Activated CD8-positive, alpha-beta memory T cell treated with anti-CD3 and anti-CD28 coated beads for 24 hours (primary cell): ENCODE results near the gene TRIM2.
"Not testable (repeated sequence)": the region's sequence is repeated elsewhere in the genome, so short reads cannot be mapped to it uniquely, and the experiment has no call there.

Source experiments
- DNase-seq: peaks from one replicate; pipeline ENCODE4 v3.0.0-alpha.2; 2020

TRIM2 gene

GRCh38 chr4:153191795-153192363 lies 12.4 kb upstream of the TRIM2 start:
- DNase-seq = no peak

- no peak for DNase-seq
Observed at GRCh38 chr4:153197301-153197700, 6.9 kb upstream of the TRIM2 start.

- DNase-seq = no peak
Observed at GRCh38 chr4:153198719-153199118, 5.5 kb upstream of the TRIM2 start.

- DNase-seq = not testable (repeated sequence)
Observed at GRCh38 chr4:153203746-153204145, 497 bp upstream of the TRIM2 start.

- no peak for DNase-seq
Observed at GRCh38 chr4:153204728-153205648, 745 bp downstream of the TRIM2 start.

- DNase-seq = no peak
Observed at GRCh38 chr4:153205757-153206156, 1.5 kb downstream of the TRIM2 start.

- no peak for DNase-seq
Observed at GRCh38 chr4:153206534-153206933, 2.3 kb downstream of the TRIM2 start.

GRCh38 chr4:153207027-153207426 lies 2.8 kb downstream of the TRIM2 start:
- no peak for DNase-seq

- no peak for DNase-seq
Observed at GRCh38 chr4:153207567-153207966, 3.3 kb downstream of the TRIM2 start.

GRCh38 chr4:153209410-153209809 lies 5.2 kb downstream of the TRIM2 start:
- no peak for DNase-seq

GRCh38 chr4:153210727-153211126 lies 6.5 kb downstream of the TRIM2 start:
- DNase-seq = no peak

- no peak for DNase-seq
Observed at GRCh38 chr4:153211986-153212728, 7.9 kb downstream of the TRIM2 start.

- DNase-seq = no peak
Observed at GRCh38 chr4:153212736-153213135, 8.5 kb downstream of the TRIM2 start.

- DNase-seq = no peak
Observed at GRCh38 chr4:153215921-153216320, 11.7 kb downstream of the TRIM2 start.

- no peak for DNase-seq
Observed at GRCh38 chr4:153216546-153216945, 12.3 kb downstream of the TRIM2 start.

GRCh38 chr4:153217440-153217839 lies 13.2 kb downstream of the TRIM2 start:
- no peak for DNase-seq

GRCh38 chr4:153218961-153219360 lies 14.7 kb downstream of the TRIM2 start:
- no peak for DNase-seq

GRCh38 chr4:153220682-153221395 lies 16.6 kb downstream of the TRIM2 start:
- no peak for DNase-seq

GRCh38 chr4:153221783-153222706 lies 17.8 kb downstream of the TRIM2 start:
- peak; percentile 63 for DNase-seq

- peak; percentile 67 for DNase-seq
Observed at GRCh38 chr4:153222707-153223426, 18.6 kb downstream of the TRIM2 start.

GRCh38 chr4:153223427-153223801 lies 19.2 kb downstream of the TRIM2 start:
- DNase-seq = no peak
